Astrocyte (in vitro differentiated cells and primary cell): Measurements from ENCODE around the gene ROR1.

ENCODE experiments used
- CTCF ChIP-seq: IDR thresholded peaks from 2 replicates; pipeline ENCODE4 v1.5.1; 2011; ENCODE audit warnings: low read depth, mild to moderate bottlenecking, inconsistent platforms, low read length, moderate library complexity; ENCODE audit not compliant: insufficient read depth
- EZH2 ChIP-seq: IDR thresholded peaks from 2 replicates; pipeline ENCODE4 v1.6.1; 2012; ENCODE audit warnings: mild to moderate bottlenecking, low read length, inconsistent platforms; ENCODE audit not compliant: insufficient read depth

GRCh38 chr1:64116537-64116936 is 342.7 kb downstream of the ROR1 start:
- no peak for TF ChIP-seq CTCF
- no peak for TF ChIP-seq EZH2
